ENCODE results near the gene BMPR2. TPM values are rescaled to one million over a fixed set of nuclear protein-coding genes. Genes with fewer than 3 reads are reported as not detected.
A peak's percentile ranks its signal among the peaks of the same experiment; 100 is the strongest.
"Not testable (repeated sequence)": the region's sequence is repeated elsewhere in the genome, so short reads cannot be mapped to it uniquely, and the experiment has no call there.

BMPR2 gene
- total RNA-seq, 1 experiment from 2014 or later, result 34.9 TPM

- TF ChIP-seq EZH2 (IDR thresholded peaks at IDR 0.05; ENCODE audit: borderline replicate concordance, low read depth, low read length, poor library complexity, severe bottlenecking) (no peak), CTCF (conservative IDR thresholded peaks at IDR 0.05; ENCODE audit: low read depth, low read length) (no peak)
- peak; percentile 37 for DNase-seq (ENCODE audit: low spot score)
- ChIA-PET CTCF (no interaction called here), POLR2A (ENCODE audit: low non-redundant PET) (no interaction called here)
- H3K27ac ChIP-seq (ENCODE audit: low read depth, low read length, poor library complexity, severe bottlenecking), result no peak overlapping the region
- H3K36me3 ChIP-seq (ENCODE audit: insufficient read depth, low read length, poor library complexity, severe bottlenecking), result no peaks in the 10 kb centered on the region
- peaks cover 19% of the 10 kb centered on the region for H3K4me1 ChIP-seq (ENCODE audit: insufficient read depth, low read length, poor library complexity, severe bottlenecking)
- intact Hi-C loops (cut with micrococcal nuclease; ENCODE audit: unreplicated experiment), result no loop called here
- no peak overlapping the region for H3K4me3 ChIP-seq (ENCODE audit: low read depth, low read length, poor library complexity, severe bottlenecking)
- BruUV-seq (replicated peaks), result no TSS peak
- no peaks in the 10 kb centered on the region for H3K27me3 ChIP-seq (replicated peaks; ENCODE audit: insufficient read depth, low read depth, low read length, poor library complexity)
- H3K9me3 ChIP-seq (ENCODE audit: low read depth, low read length, poor library complexity, severe bottlenecking), result no peaks in the 10 kb centered on the region
Measured at GRCh38 chr2:202564226-202564625, 188.1 kb downstream of the BMPR2 start.

- Histone ChIP-seq H3K27ac (ENCODE audit: low read depth, low read length, poor library complexity, severe bottlenecking) (no peak overlapping the region), H3K27me3 (replicated peaks; ENCODE audit: insufficient read depth, low read depth, low read length, poor library complexity) (no peaks in the 10 kb centered on the region), H3K9me3 (ENCODE audit: low read depth, low read length, poor library complexity, severe bottlenecking) (no peaks in the 10 kb centered on the region), H3K36me3 (ENCODE audit: insufficient read depth, low read length, poor library complexity, severe bottlenecking) (no peaks in the 10 kb centered on the region), H3K4me3 (ENCODE audit: low read depth, low read length, poor library complexity, severe bottlenecking) (no peak overlapping the region), H3K4me1 (ENCODE audit: insufficient read depth, low read length, poor library complexity, severe bottlenecking) (peaks cover 19% of the 10 kb centered on the region)
- TF ChIP-seq EZH2 (IDR thresholded peaks at IDR 0.05; ENCODE audit: borderline replicate concordance, low read depth, low read length, poor library complexity, severe bottlenecking), result no peak
- TF ChIP-seq CTCF (conservative IDR thresholded peaks at IDR 0.05; ENCODE audit: low read depth, low read length), result no peak
- ChIA-PET POLR2A (ENCODE audit: low non-redundant PET) (no interaction called here), CTCF (no interaction called here)
- DNase-seq (ENCODE audit: low spot score), result peak; percentile 18
- intact Hi-C loops (cut with micrococcal nuclease; ENCODE audit: unreplicated experiment), result no loop called here
- no TSS peak for BruUV-seq (replicated peaks)
Measured at GRCh38 chr2:202566286-202566685, 190.2 kb downstream of the BMPR2 start.

- DNase-seq (ENCODE audit: low spot score), result no peak
- H3K4me1 ChIP-seq (ENCODE audit: insufficient read depth, low read length, poor library complexity, severe bottlenecking), result no peaks in the 10 kb centered on the region
- POLR2A ChIA-PET (ENCODE audit: low non-redundant PET), result no interaction called here
Measured at GRCh38 chr2:202574541-202574940, 198.4 kb downstream of the BMPR2 start.

GRCh38 chr2:202575194-202575593 lies 199.1 kb downstream of the BMPR2 start:
- H3K4me3 ChIP-seq (ENCODE audit: low read depth, low read length, poor library complexity, severe bottlenecking); H3K4me1 ChIP-seq (ENCODE audit: insufficient read depth, low read length, poor library complexity, severe bottlenecking); intact Hi-C loops (cut with micrococcal nuclease; ENCODE audit: unreplicated experiment); DNase-seq (ENCODE audit: low spot score); BruUV-seq (replicated peaks); H3K27ac ChIP-seq (ENCODE audit: low read depth, low read length, poor library complexity, severe bottlenecking); POLR2A ChIA-PET (ENCODE audit: low non-redundant PET); H3K36me3 ChIP-seq (ENCODE audit: insufficient read depth, low read length, poor library complexity, severe bottlenecking); H3K27me3 ChIP-seq (replicated peaks; ENCODE audit: insufficient read depth, low read depth, low read length, poor library complexity); H3K9me3 ChIP-seq (ENCODE audit: low read depth, low read length, poor library complexity, severe bottlenecking); CTCF ChIA-PET: not testable (repeated sequence)

More at GRCh38 chr2:202574541-202574940, 198.4 kb downstream of the BMPR2 start:
- intact Hi-C loops (cut with micrococcal nuclease; ENCODE audit: unreplicated experiment), result loop anchor here (5.0 kb wide), 1 partner anchor 878 kb away; no protein-coding TSS in a partner anchor
- Histone ChIP-seq H3K4me3 (ENCODE audit: low read depth, low read length, poor library complexity, severe bottlenecking) (no peak overlapping the region), H3K27ac (ENCODE audit: low read depth, low read length, poor library complexity, severe bottlenecking) (no peak overlapping the region), H3K27me3 (replicated peaks; ENCODE audit: insufficient read depth, low read depth, low read length, poor library complexity) (no peaks in the 10 kb centered on the region), H3K9me3 (ENCODE audit: low read depth, low read length, poor library complexity, severe bottlenecking) (no peaks in the 10 kb centered on the region), H3K36me3 (ENCODE audit: insufficient read depth, low read length, poor library complexity, severe bottlenecking) (no peaks in the 10 kb centered on the region)
- CTCF ChIA-PET, result interaction anchor here (0.6 kb wide), 1 partner anchor 1068 kb away, joined by 3 read pairs; no protein-coding TSS in a partner anchor
- no peak for TF ChIP-seq EZH2 (IDR thresholded peaks at IDR 0.05; ENCODE audit: borderline replicate concordance, low read depth, low read length, poor library complexity, severe bottlenecking)
- no peak for TF ChIP-seq CTCF (conservative IDR thresholded peaks at IDR 0.05; ENCODE audit: low read depth, low read length)
- no TSS peak for BruUV-seq (replicated peaks)
